Measurements from ENCODE around the gene DYRK4. TPM values are rescaled to one million over a fixed set of nuclear protein-coding genes. Genes with fewer than 3 reads are reported as not detected.

The DYRK4 gene
- total and polyA plus RNA-seq, 2 of the 8 experiments (the other 6 are each of a cell fraction or from before 2014, with no cell fraction given), result 10.5 to 11.4 TPM

DNA sequence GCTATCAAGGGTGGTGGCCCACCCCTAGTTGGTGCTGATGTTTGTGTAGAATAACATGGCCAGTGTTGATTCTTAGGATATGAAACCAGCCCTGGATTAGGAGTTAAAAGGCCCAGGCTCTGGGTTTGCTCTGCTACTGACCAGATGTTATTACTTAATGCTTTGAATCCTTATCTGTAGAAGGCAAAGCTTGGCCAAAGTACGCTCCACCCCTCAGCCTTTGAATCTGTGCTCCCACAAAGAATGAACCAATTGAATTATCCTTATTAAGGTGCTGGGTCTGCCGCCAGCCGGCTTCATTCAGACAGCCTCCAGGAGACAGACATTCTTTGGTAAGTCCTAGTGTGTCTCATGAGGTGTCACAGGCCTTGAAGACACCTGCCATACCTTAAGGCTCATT lies 45.0 kb downstream of the DYRK4 start:
- no peak overlapping the region for H4K5ac ChIP-seq (ENCODE audit: insufficient read length, low read depth, low read length)
- H3K79me2 ChIP-seq (ENCODE audit: control insufficient read depth in 1 of 2, insufficient read depth in 2 of 2, low read length in 2 of 2), result 0 out of 4 replicates have a peak, but pooled peaks cover 0 to 2% of the 10 kb centered on the region in 2 experiments
- H3K9ac ChIP-seq (replicated peaks in 1 of 4; ENCODE audit: extremely low read depth in 1 of 4, low read depth in 3 of 4, low read length in 3 of 4), result no peak overlapping the region
- no peak overlapping the region for H4K91ac ChIP-seq (replicated peaks; ENCODE audit: insufficient read length, low read length)
- ChIA-PET CTCF (ENCODE audit: partially characterized antibody) (interaction anchor here (1.5 to 3.8 kb wide), 2 partner anchors 27 to 157 kb away, joined by 4 to 15 read pairs; no protein-coding TSS in a partner anchor), POLR2A (ENCODE audit: partially characterized antibody) (no interaction called here)
- no peak overlapping the region for H3K27ac ChIP-seq (ENCODE audit: low read depth, low read length)
- H2BK12ac ChIP-seq (ENCODE audit: low read depth, low read length), result no peak overlapping the region
- H3K18ac ChIP-seq (ENCODE audit: extremely low read depth, low read length), result no peak overlapping the region
- no peak overlapping the region for H2BK120ac ChIP-seq (replicated peaks; ENCODE audit: low read depth, low read length)
- no peak for DNase-seq (ENCODE audit: low read depth in 1 of 2, low spot score in 2 of 2)
- H3K23me2 ChIP-seq (ENCODE audit: low read depth, low read length), result no peaks in the 10 kb centered on the region
- no peaks in the 10 kb centered on the region for H4K20me1 ChIP-seq (replicated peaks in 1 of 2; ENCODE audit: control insufficient read depth in 1 of 2, insufficient read depth in 2 of 2, low read length in 2 of 2)
- no peaks in the 10 kb centered on the region for H3K27me3 ChIP-seq (replicated peaks in 1 of 4; ENCODE audit: control insufficient read depth in 3 of 4, extremely low read depth in 1 of 4, insufficient read depth in 3 of 4, low read length in 3 of 4)
- no peak overlapping the region for H3K4me3 ChIP-seq (ENCODE audit: extremely low read depth in 1 of 4, insufficient read depth in 2 of 4, low read depth in 3 of 4, low read length in 4 of 4)
- H3K9me3 ChIP-seq (ENCODE audit: insufficient read depth in 2 of 2, low read depth in 1 of 2, low read length in 1 of 2), result no peaks in the 10 kb centered on the region
- no peak overlapping the region for H2AK5ac ChIP-seq (ENCODE audit: low read depth, low read length)
- no peaks in the 10 kb centered on the region for H3K79me1 ChIP-seq (ENCODE audit: low read depth, low read length)
- H3K4me2 ChIP-seq (ENCODE audit: insufficient read depth in 1 of 2, low read depth in 2 of 2, low read length in 2 of 2), result no peak overlapping the region
- FAIRE-seq, result no peak
- H3K4ac ChIP-seq (replicated peaks; ENCODE audit: insufficient read length, low read depth, low read length), result no peak overlapping the region
- no peak overlapping the region for H2BK15ac ChIP-seq (ENCODE audit: low read length)
- no peak overlapping the region for H2BK20ac ChIP-seq (ENCODE audit: low read length)
- H3K56ac ChIP-seq (replicated peaks; ENCODE audit: insufficient read length, low read depth, low read length), result no peak overlapping the region
- no peak overlapping the region for H2BK5ac ChIP-seq (ENCODE audit: low read depth, low read length)
- peaks cover 0 to 2% (median 0%) of the 10 kb centered on the region in 4 experiments; a peak in 1 of 8 replicates for H3K36me3 ChIP-seq (ENCODE audit: control insufficient read depth in 2 of 4, insufficient read depth in 4 of 4, low read length in 3 of 4)
- H4K8ac ChIP-seq (ENCODE audit: extremely low read depth, insufficient read depth, low read length), result no peak overlapping the region
- H2AFZ ChIP-seq (ENCODE audit: low read length), result no peak overlapping the region
- no peaks in the 10 kb centered on the region for H3K4me1 ChIP-seq (replicated peaks in 1 of 4; ENCODE audit: control insufficient read depth in 3 of 4, insufficient read depth in 4 of 4, low read length in 3 of 4)
- H3K23ac ChIP-seq (ENCODE audit: insufficient read length), result no peak overlapping the region
- H3K14ac ChIP-seq (ENCODE audit: insufficient read length), result no peak overlapping the region
- 86% methylated on average over 3 of the region's 3 CpGs; no CpG with 5 or more reads in 1 of the 2 experiments for WGBS, 2 experiments (ENCODE audit: extremely low coverage in 1 of 2, insufficient coverage in 1 of 2, insufficient read length in 1 of 2, insufficient replicate concordance in 2 of 2, low coverage in 1 of 2, low lambda C conversion rate in 2 of 2, missing lambda C conversion rate in 1 of 2)
- TF ChIP-seq SIX5 (IDR thresholded peaks at IDR 0.05; ENCODE audit: low read depth, low read length) (no peak), MAFK (IDR thresholded peaks at IDR 0.05; ENCODE audit: low read depth, low read length) (no peak), JUND (IDR thresholded peaks at IDR 0.05; ENCODE audit: low read length) (no peak), SAP30 (IDR thresholded peaks at IDR 0.05; ENCODE audit: insufficient read depth, insufficient replicate concordance, low read length) (no peak), TCF12 (IDR thresholded peaks at IDR 0.05; ENCODE audit: low read depth, low read length) (no peak), EP300 (IDR thresholded peaks at IDR 0.05; ENCODE audit: borderline replicate concordance in 1 of 2, low read depth in 2 of 2, low read length in 2 of 2) (no peak), HDAC6 (IDR thresholded peaks at IDR 0.05; ENCODE audit: low read depth, low read length) (no peak), FOSL1 (IDR thresholded peaks at IDR 0.05; ENCODE audit: insufficient read depth, low read depth, low read length) (no peak), EGR1 (IDR thresholded peaks at IDR 0.05; ENCODE audit: borderline replicate concordance, low read depth, low read length) (no peak), TBP (IDR thresholded peaks at IDR 0.05; ENCODE audit: low read depth, low read length) (no peak), GABPA (IDR thresholded peaks at IDR 0.05; ENCODE audit: borderline replicate concordance, insufficient read depth, low read length) (no peak), SP4 (IDR thresholded peaks at IDR 0.05; ENCODE audit: low read length) (no peak), ZNF274 (IDR thresholded peaks at IDR 0.05; ENCODE audit: borderline replicate concordance, extremely low read depth, low read length) (no peak), NRF1 (IDR thresholded peaks at IDR 0.05; ENCODE audit: low read depth, low read length) (no peak), SRF (IDR thresholded peaks at IDR 0.05; ENCODE audit: low read depth, low read length) (no peak), CBX5 (IDR thresholded peaks at IDR 0.05; ENCODE audit: low read depth, low read length) (no peak)

Data from H1 (cell line).